ENCODE data around the gene CNIH1.

Gene CNIH1

GRCh38 chr14:54489318-54489683 is 48.1 kb upstream of the CNIH1 start:
- Histone ChIP-seq H3K4me2 (ENCODE audit: low read length) (peak overlapping the region; percentile 86), H3K4me1 (ENCODE audit: insufficient read depth, low read length, severe bottlenecking) (peaks cover 34% of the 10 kb centered on the region), H3F3A (ENCODE audit: insufficient read depth, low read length) (no peaks in the 10 kb centered on the region), H3K4me3 (ENCODE audit: low read depth, low read length, poor library complexity, severe bottlenecking) (peak overlapping the region; percentile 95), H3K27me3 (ENCODE audit: insufficient read depth, low read length) (no peaks in the 10 kb centered on the region), H4K20me1 (ENCODE audit: insufficient read depth, low read length) (no peaks in the 10 kb centered on the region), H2AFZ (ENCODE audit: low read length) (peak overlapping the region; percentile 88), H3K9ac (ENCODE audit: low read length) (peak overlapping the region; percentile 96), H3K27ac (ENCODE audit: low read depth, low read length, poor library complexity, severe bottlenecking) (peak overlapping the region; percentile 15), H3K79me2 (ENCODE audit: insufficient read depth, low read length) (peaks cover 37% of the 10 kb centered on the region), H3K36me3 (ENCODE audit: insufficient read depth, low read length) (no peaks in the 10 kb centered on the region), H3K9me2 (ENCODE audit: low read depth, low read length) (no peaks in the 10 kb centered on the region), H3K9me3 (ENCODE audit: low read length) (no peaks in the 10 kb centered on the region)
- TF ChIP-seq CTCF (IDR thresholded peaks at IDR 0.05; ENCODE audit: low read length) (no peak), EZH2 (IDR thresholded peaks at IDR 0.05; ENCODE audit: borderline replicate concordance, low read length) (no peak)

GRCh38 chr14:54488646-54489317 is 47.6 kb upstream of the CNIH1 start, which contains the start of gene GMFB:
GMFB (minus strand) TSS chr14:54488980; CDS start chr14:54488927, 53 bp downstream.
- no peaks in the 10 kb centered on the region for H4K20me1 ChIP-seq (ENCODE audit: insufficient read depth, low read length)
- peak within 1 kb of the TSS; percentile 95 for H3K4me3 ChIP-seq (ENCODE audit: low read depth, low read length, poor library complexity, severe bottlenecking)
- H3K4me2 ChIP-seq (ENCODE audit: low read length), result peak within 1 kb of the TSS; percentile 86
- H2AFZ ChIP-seq (ENCODE audit: low read length), result peak within 1 kb of the TSS; percentile 88
- no peaks in the 10 kb centered on the region for H3K9me3 ChIP-seq (ENCODE audit: low read length)
- H3K27me3 ChIP-seq (ENCODE audit: insufficient read depth, low read length), result no peaks in the 10 kb centered on the region
- peak within 1 kb of the TSS; percentile 19 for H3K27ac ChIP-seq (ENCODE audit: low read depth, low read length, poor library complexity, severe bottlenecking)
- peaks cover 43% of the 10 kb centered on the region for H3K79me2 ChIP-seq (ENCODE audit: insufficient read depth, low read length)
- H3K4me1 ChIP-seq (ENCODE audit: insufficient read depth, low read length, severe bottlenecking), result peaks cover 38% of the 10 kb centered on the region
- peak; percentile 12; the same call in 1 of the 2 replicates for TF ChIP-seq CTCF (IDR thresholded peaks at IDR 0.05; ENCODE audit: low read length)
- TF ChIP-seq EZH2 (IDR thresholded peaks at IDR 0.05; ENCODE audit: borderline replicate concordance, low read length), result no peak
- no peaks in the 10 kb centered on the region for H3K9me2 ChIP-seq (ENCODE audit: low read depth, low read length)
- H3K9ac ChIP-seq (ENCODE audit: low read length), result peak within 1 kb of the TSS; percentile 96
- no peaks in the 10 kb centered on the region for H3K36me3 ChIP-seq (ENCODE audit: insufficient read depth, low read length)
- no peaks in the 10 kb centered on the region for H3F3A ChIP-seq (ENCODE audit: insufficient read depth, low read length)

- peak overlapping the region; percentile 95 for H3K4me3 ChIP-seq (ENCODE audit: low read depth, low read length, poor library complexity, severe bottlenecking)
- peak overlapping the region; percentile 96 for H3K9ac ChIP-seq (ENCODE audit: low read length)
- peaks cover 44% of the 10 kb centered on the region for H3K79me2 ChIP-seq (ENCODE audit: insufficient read depth, low read length)
- no peaks in the 10 kb centered on the region for H3K9me3 ChIP-seq (ENCODE audit: low read length)
- peaks cover 38% of the 10 kb centered on the region for H3K4me1 ChIP-seq (ENCODE audit: insufficient read depth, low read length, severe bottlenecking)
- TF ChIP-seq EZH2 (IDR thresholded peaks at IDR 0.05; ENCODE audit: borderline replicate concordance, low read length) (no peak), CTCF (IDR thresholded peaks at IDR 0.05; ENCODE audit: low read length) (no peak)
- H3K27me3 ChIP-seq (ENCODE audit: insufficient read depth, low read length), result no peaks in the 10 kb centered on the region
- H4K20me1 ChIP-seq (ENCODE audit: insufficient read depth, low read length), result no peaks in the 10 kb centered on the region
- peaks cover under 1% of the 10 kb centered on the region; the same call in 1 of the 2 replicates for H3K36me3 ChIP-seq (ENCODE audit: insufficient read depth, low read length)
- H3K4me2 ChIP-seq (ENCODE audit: low read length), result peak overlapping the region; percentile 86
- H3K9me2 ChIP-seq (ENCODE audit: low read depth, low read length), result no peaks in the 10 kb centered on the region
- H2AFZ ChIP-seq (ENCODE audit: low read length), result no peak overlapping the region
- no peaks in the 10 kb centered on the region for H3F3A ChIP-seq (ENCODE audit: insufficient read depth, low read length)
- peak overlapping the region; percentile 19 for H3K27ac ChIP-seq (ENCODE audit: low read depth, low read length, poor library complexity, severe bottlenecking)
Observed at GRCh38 chr14:54488318-54488645, 47.1 kb upstream of the CNIH1 start.

Measured in OCI-LY1 (cell line).